ENCODE measurements around the gene ABCB11.

DNA sequence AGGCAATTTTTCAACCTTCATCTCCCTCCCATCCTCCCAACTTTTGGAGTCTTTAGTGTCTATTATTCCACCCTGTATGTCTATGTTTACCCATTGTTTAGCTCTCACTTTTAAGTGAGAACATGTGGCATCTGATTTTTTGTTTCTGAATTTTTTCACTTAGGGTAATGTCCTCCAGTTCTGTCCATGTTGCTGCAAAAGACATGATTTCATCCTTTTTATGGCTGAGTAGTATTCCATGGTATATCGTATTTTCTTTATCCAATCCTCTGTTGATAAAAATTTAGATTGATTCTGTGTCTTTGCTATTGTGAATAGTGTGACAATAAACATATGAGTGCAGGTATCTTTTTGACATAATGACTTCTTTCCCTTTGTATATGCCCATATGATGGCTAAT lies 81.8 kb downstream of the ABCB11 start:
- TF ChIP-seq EED (IDR thresholded peaks at IDR 0.05; ENCODE audit: low read depth) (no peak), CEBPB (IDR thresholded peaks at IDR 0.05; ENCODE audit: borderline replicate concordance in 1 of 2, low read depth in 2 of 2, low read length in 2 of 2) (no peak), ZBTB33 (IDR thresholded peaks at IDR 0.05) (no peak), ZZZ3 (IDR thresholded peaks at IDR 0.05; ENCODE audit: control insufficient read depth, insufficient read length, low read depth) (no peak)

All from GM12878 (cell line).